GM23248 (cell line): ENCODE results near the gene C2orf42.

Experiments used
- EZH2 ChIP-seq: fragments of 200-600 bp; sonication (generic); IDR thresholded peaks from 2 replicates; pipeline ENCODE4 v1.6.1; 2018; ENCODE audit warnings: antibody characterized with exemption, mild to moderate bottlenecking; ENCODE audit not compliant: insufficient read depth, poor library complexity, severe bottlenecking
- EZH2phosphoT487 ChIP-seq: fragments of 200-600 bp; sonication (generic); IDR thresholded peaks from 2 replicates; pipeline ENCODE4 v1.6.1; 2018; ENCODE audit warnings: antibody characterized with exemption, moderate library complexity, mild to moderate bottlenecking, low read depth; ENCODE audit not compliant: insufficient read depth

GRCh38 chr2:70182689-70183088, 8.1 kb downstream of the C2orf42 start:
- TF ChIP-seq EZH2, result no peak
- no peak for TF ChIP-seq EZH2phosphoT487
